CD14-positive monocyte (primary cell): ENCODE results near the gene NIPAL4. TPM values are rescaled to one million over a fixed set of nuclear protein-coding genes. Genes with fewer than 3 reads are reported as not detected.

Experiments
- DNase-seq, 3 donors: peaks; one replicate each; pipeline ENCODE4 v3.0.0-alpha.2; 2011 to 2022
- H2AFZ ChIP-seq: 2 replicates; pipeline ENCODE4 v1.6.0; 2012; ENCODE audit warnings: mild to moderate bottlenecking, low read depth, low read length, inconsistent platforms; ENCODE audit not compliant: insufficient read depth, poor library complexity, severe bottlenecking
- H3K27ac ChIP-seq, 2 donors: 1 replicate in 1 of 2; 2 replicates in 1 of 2; pipeline ENCODE4 v1.5.1; 2012 to 2013; ENCODE audit warnings: low read length in 2 of 2, control low read depth in 1 of 2, inconsistent platforms in 1 of 2, low read depth in 1 of 2, mild to moderate bottlenecking in 1 of 2
- H3K27me3 ChIP-seq, 2 donors: one replicate each; pipeline versions ENCODE4 v1.6.0 to v1.6.1; 2011 to 2013; ENCODE audit warnings: low read length in 2 of 2; ENCODE audit not compliant: control insufficient read depth in 2 of 2, insufficient read depth in 2 of 2
- H3K36me3 ChIP-seq, 2 donors: replicated peaks in 1 of 2; 1 replicate in 1 of 2; 2 replicates in 1 of 2; pipeline versions ENCODE4 v1.5.1 to v1.6.1; 2012 to 2013; ENCODE audit warnings: low read length in 2 of 2, control low read depth in 1 of 2, inconsistent platforms in 1 of 2, mild to moderate bottlenecking in 1 of 2; ENCODE audit not compliant: insufficient read depth in 2 of 2, control insufficient read depth in 1 of 2
- H3K4me1 ChIP-seq, 2 donors: 1 replicate in 1 of 2; 2 replicates in 1 of 2; pipeline versions ENCODE4 v1.5.1 to v1.6.1; 2012 to 2013; ENCODE audit warnings: low read length in 2 of 2, control low read depth in 1 of 2, inconsistent platforms in 1 of 2, mild to moderate bottlenecking in 1 of 2, moderate library complexity in 1 of 2; ENCODE audit not compliant: insufficient read depth in 2 of 2, control insufficient read depth in 1 of 2
- H3K4me2 ChIP-seq: replicated peaks from 2 replicates; pipeline ENCODE3; 2012; ENCODE audit warnings: low read length, moderate library complexity, mild to moderate bottlenecking; ENCODE audit not compliant: poor library complexity, severe bottlenecking; ENCODE audit errors: extremely low read depth
- H3K4me3 ChIP-seq, 3 experiments: fragments of 200-600 bp in 1 of 3; sonication (generic) in 1 of 3; replicated peaks in 1 of 3; 1 replicate in 2 of 3; 2 replicates in 1 of 3; pipeline ENCODE4 v1.5.1; 2011 to 2013; ENCODE audit warnings: low read length in 3 of 3, mild to moderate bottlenecking in 3 of 3, control low read depth in 2 of 3, low read depth in 2 of 3, inconsistent platforms in 1 of 3, moderate library complexity in 1 of 3
- H3K79me2 ChIP-seq: 2 replicates; pipeline ENCODE4 v1.6.0; 2012; ENCODE audit warnings: mild to moderate bottlenecking, control low read depth, inconsistent platforms, low read length, moderate library complexity; ENCODE audit not compliant: insufficient read depth
- H3K9ac ChIP-seq: 2 replicates; pipeline ENCODE4 v1.6.0; 2017; ENCODE audit warnings: low read length, mild to moderate bottlenecking; ENCODE audit not compliant: insufficient read depth, poor library complexity, severe bottlenecking
- H3K9me3 ChIP-seq, 2 donors: replicated peaks in 1 of 2; 1 replicate in 1 of 2; 2 replicates in 1 of 2; pipeline versions ENCODE4 v1.5.1 to v1.6.1; 2012 to 2013; ENCODE audit warnings: low read length in 2 of 2, control low read depth in 1 of 2; ENCODE audit not compliant: control insufficient read depth in 1 of 2, insufficient read depth in 1 of 2
- H4K20me1 ChIP-seq: 2 replicates; pipeline ENCODE4 v1.6.0; 2012; ENCODE audit warnings: mild to moderate bottlenecking, low read length, control low read depth, moderate library complexity; ENCODE audit not compliant: insufficient read depth
- H3K27ac Mint-ChIP-seq, 7 donors: one replicate each; pipeline ENCODE4 v1.8.0; 2020; ENCODE audit warnings: mild to moderate bottlenecking in 7 of 7, mixed read lengths in 7 of 7, moderate library complexity in 6 of 7, inconsistent platforms in 2 of 7
- H3K27me3 Mint-ChIP-seq, 3 donors: one replicate each; pipeline ENCODE4 v1.8.0; 2021 to 2022; ENCODE audit warnings: low read depth in 3 of 3, mild to moderate bottlenecking in 3 of 3, mixed read lengths in 3 of 3, moderate library complexity in 3 of 3, inconsistent platforms in 1 of 3
- H3K36me3 Mint-ChIP-seq, 2 donors: one replicate each; pipeline ENCODE4 v1.8.0; 2020; ENCODE audit warnings: mixed read lengths in 2 of 2, inconsistent platforms in 1 of 2, mild to moderate bottlenecking in 1 of 2
- H3K4me1 Mint-ChIP-seq: one replicate; pipeline ENCODE4 v1.8.0; 2020; ENCODE audit warnings: mild to moderate bottlenecking, mixed read lengths
- H3K4me3 Mint-ChIP-seq, 2 donors: one replicate each; pipeline ENCODE4 v1.8.0; 2020; ENCODE audit warnings: mild to moderate bottlenecking in 2 of 2, mixed read lengths in 2 of 2, moderate library complexity in 1 of 2
- H3K9me3 Mint-ChIP-seq, 7 donors: one replicate each; pipeline ENCODE4 v1.8.0; 2020 to 2022; ENCODE audit warnings: mixed read lengths in 7 of 7, mild to moderate bottlenecking in 6 of 7, moderate library complexity in 6 of 7, inconsistent platforms in 2 of 7
- WGBS: methylation state at CpG from one replicate; pipeline ENCODE4 v1.1.5; 2013; ENCODE audit warnings: missing lambda C conversion rate; ENCODE audit not compliant: insufficient coverage; 5-methylcytosine and 5-hydroxymethylcytosine counted together
- intact Hi-C, 2 donors: fragments of 100-400 bp; cut with micrococcal nuclease; formaldehyde crosslinking; loops; one replicate each; pipeline versions ENCODE4 v1.15.0 to v1.15.1; 2023
- polyA plus RNA-seq, 3 donors: library from polyadenylated mRNA; depleted of rRNA in 1 of 3; unstranded in 2 of 3; stranded (reverse) in 1 of 3; fragments of 300-500 nt in 2 of 3; fragments of >200 nt in 1 of 3; fragmentation: Illumina TruSeq in 2 of 3; gene quantifications; 1 replicate in 2 of 3; 2 replicates in 1 of 3; pipeline ENCODE4 v1.2.3, GENCODE V29; 2012 to 2021
- TF ChIP-seq, protein P1 (sequence below): fragments of 200-600 bp; IDR thresholded peaks from one replicate; pipeline ENCODE4 v1.8.0; 2022; ENCODE audit warnings: antibody characterized with exemption, mild to moderate bottlenecking

NIPAL4 gene
- polyA plus RNA-seq, 3 donors, result 0.04 to 2.3 TPM; not detected in 1

DNA sequence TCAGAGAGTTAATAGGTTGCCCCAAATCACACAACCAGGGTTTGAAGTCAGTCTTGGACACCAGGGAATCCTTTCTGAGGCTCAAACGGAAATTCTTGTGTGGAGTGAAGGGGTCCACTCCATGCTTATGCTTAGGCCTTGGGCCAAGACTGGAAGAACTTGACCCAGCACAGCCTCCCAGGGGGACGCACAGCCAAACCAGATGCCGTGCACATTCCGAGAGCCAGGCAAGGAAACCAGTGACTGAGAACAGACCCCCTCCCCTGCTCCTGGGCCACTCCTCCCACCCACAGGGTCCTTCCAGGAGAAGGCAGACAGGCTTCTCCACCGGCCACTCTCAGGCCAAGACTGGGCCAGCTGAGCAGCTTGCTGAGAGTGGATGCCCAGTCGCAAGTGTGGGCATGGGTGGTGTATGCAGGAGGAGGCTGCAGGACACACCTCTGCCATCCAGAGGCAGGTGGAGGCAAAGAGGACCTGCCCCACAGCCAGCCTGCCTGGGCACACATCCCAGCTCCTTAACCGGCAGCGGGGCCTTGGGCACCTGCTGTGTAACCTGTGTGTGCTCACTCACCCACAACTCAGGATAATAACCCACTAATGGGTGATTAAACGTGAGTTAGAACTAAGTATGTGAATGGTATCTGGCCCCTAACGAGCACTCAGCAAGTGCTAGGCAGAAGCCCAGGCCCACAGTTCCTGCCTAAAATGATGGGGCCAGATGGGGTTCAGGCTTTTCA lies 38.0 kb downstream of the NIPAL4 start:
- H3K4me1 ChIP-seq, result peaks cover 40 to 48% of the 10 kb centered on the region in 2 donors
- intact Hi-C loops, result no loop called here
- no peak for DNase-seq
- H2AFZ ChIP-seq, result no peak overlapping the region
- TF ChIP-seq, protein P1, sequence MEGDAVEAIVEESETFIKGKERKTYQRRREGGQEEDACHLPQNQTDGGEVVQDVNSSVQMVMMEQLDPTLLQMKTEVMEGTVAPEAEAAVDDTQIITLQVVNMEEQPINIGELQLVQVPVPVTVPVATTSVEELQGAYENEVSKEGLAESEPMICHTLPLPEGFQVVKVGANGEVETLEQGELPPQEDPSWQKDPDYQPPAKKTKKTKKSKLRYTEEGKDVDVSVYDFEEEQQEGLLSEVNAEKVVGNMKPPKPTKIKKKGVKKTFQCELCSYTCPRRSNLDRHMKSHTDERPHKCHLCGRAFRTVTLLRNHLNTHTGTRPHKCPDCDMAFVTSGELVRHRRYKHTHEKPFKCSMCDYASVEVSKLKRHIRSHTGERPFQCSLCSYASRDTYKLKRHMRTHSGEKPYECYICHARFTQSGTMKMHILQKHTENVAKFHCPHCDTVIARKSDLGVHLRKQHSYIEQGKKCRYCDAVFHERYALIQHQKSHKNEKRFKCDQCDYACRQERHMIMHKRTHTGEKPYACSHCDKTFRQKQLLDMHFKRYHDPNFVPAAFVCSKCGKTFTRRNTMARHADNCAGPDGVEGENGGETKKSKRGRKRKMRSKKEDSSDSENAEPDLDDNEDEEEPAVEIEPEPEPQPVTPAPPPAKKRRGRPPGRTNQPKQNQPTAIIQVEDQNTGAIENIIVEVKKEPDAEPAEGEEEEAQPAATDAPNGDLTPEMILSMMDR, result no peak
- WGBS, result 100% methylated on average over 1 of the region's 10 CpGs
- H3K4me2 ChIP-seq, result no peak overlapping the region
- H3K79me2 ChIP-seq, result no peaks in the 10 kb centered on the region
- peaks cover 5 to 50% of the 10 kb centered on the region in 2 donors for H3K36me3 ChIP-seq
- no peaks in the 10 kb centered on the region for H3K9me3 ChIP-seq
- H3K36me3 Mint-ChIP-seq, result peaks cover 51 to 65% of the 10 kb centered on the region in 2 donors
- H3K4me3 ChIP-seq, result no peak overlapping the region
- peaks cover 0 to 5% (median 0%) of the 10 kb centered on the region in 7 donors for H3K9me3 Mint-ChIP-seq
- H3K9ac ChIP-seq, result no peak overlapping the region
- peaks cover 40% of the 10 kb centered on the region for H3K4me1 Mint-ChIP-seq
- peaks cover 1 to 4% (median 2%) of the 10 kb centered on the region in 3 donors for H3K27me3 Mint-ChIP-seq
- peak overlapping the region in 1 of 7 donors; percentile 30 for H3K27ac Mint-ChIP-seq
- no peak overlapping the region for H3K4me3 Mint-ChIP-seq
- no peak overlapping the region for H3K27ac ChIP-seq
- H3K27me3 ChIP-seq, result no peaks in the 10 kb centered on the region
- H4K20me1 ChIP-seq, result peaks cover 6% of the 10 kb centered on the region

DNA sequence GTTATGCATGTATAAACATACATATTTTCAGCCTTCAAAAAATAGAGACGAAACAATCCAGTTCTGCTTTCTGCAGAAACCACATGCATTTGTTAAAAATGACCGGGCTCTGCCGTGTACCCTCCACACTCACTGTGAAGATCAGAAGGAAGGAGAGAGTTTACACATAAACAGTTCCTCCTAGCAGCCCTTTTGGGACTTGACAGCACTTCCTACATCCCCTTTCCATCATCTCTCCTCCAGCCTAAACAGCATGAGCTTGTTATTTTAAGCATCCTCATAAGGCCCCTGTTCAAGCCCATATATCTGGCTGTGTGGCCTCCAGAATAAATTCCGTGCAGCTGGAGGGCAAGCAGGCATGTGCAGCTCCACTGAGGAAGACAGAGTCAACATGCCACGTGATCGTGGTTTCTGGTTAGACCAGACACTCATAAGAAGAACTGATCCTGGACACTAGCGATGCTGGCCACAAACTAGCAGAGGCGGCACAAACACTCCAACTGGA lies 42.2 kb downstream of the NIPAL4 start:
- Histone ChIP-seq H4K20me1 (no peaks in the 10 kb centered on the region), H3K9me3 (no peaks in the 10 kb centered on the region), H3K27ac (peak overlapping the region; percentile 56 to 61), H3K9ac (no peak overlapping the region), H3K4me3 (peak overlapping the region in 1 of 3 experiments; percentile 5), H3K27me3 (no peaks in the 10 kb centered on the region), H3K4me1 (peaks cover 37 to 38% of the 10 kb centered on the region in 2 donors), H3K79me2 (no peaks in the 10 kb centered on the region), H2AFZ (no peak overlapping the region), H3K36me3 (peaks cover 17 to 76% of the 10 kb centered on the region in 2 donors), H3K4me2 (peak overlapping the region; percentile 36)
- H3K9me3 Mint-ChIP-seq, result peaks cover 0 to 3% (median 0%) of the 10 kb centered on the region in 7 donors
- WGBS, result 0% methylated on average over 3 of the region's 8 CpGs
- peaks cover 0 to 6% (median 2%) of the 10 kb centered on the region in 3 donors for H3K27me3 Mint-ChIP-seq
- H3K36me3 Mint-ChIP-seq, result peaks cover 70 to 83% of the 10 kb centered on the region in 2 donors
- DNase-seq, result peak; percentile 64 to 72 (median 69)
- intact Hi-C loops, result no loop called here
- H3K27ac Mint-ChIP-seq, result peak overlapping the region; percentile 66 to 94 (median 90)
- TF ChIP-seq, protein P1, result no peak
- H3K4me1 Mint-ChIP-seq, result peaks cover 24% of the 10 kb centered on the region
- peak overlapping the region in 1 of 2 donors; percentile 42 for H3K4me3 Mint-ChIP-seq
